Fibroblast of upper back skin (primary cell): Measurements from ENCODE around the gene BPIFB1.
A peak's percentile ranks its signal among the peaks of the same experiment; 100 is the strongest.

ENCODE experiments used
- DNase-seq: peaks from one replicate; pipeline ENCODE4 v3.0.0-alpha.2; 2013

The BPIFB1 gene, protein sequence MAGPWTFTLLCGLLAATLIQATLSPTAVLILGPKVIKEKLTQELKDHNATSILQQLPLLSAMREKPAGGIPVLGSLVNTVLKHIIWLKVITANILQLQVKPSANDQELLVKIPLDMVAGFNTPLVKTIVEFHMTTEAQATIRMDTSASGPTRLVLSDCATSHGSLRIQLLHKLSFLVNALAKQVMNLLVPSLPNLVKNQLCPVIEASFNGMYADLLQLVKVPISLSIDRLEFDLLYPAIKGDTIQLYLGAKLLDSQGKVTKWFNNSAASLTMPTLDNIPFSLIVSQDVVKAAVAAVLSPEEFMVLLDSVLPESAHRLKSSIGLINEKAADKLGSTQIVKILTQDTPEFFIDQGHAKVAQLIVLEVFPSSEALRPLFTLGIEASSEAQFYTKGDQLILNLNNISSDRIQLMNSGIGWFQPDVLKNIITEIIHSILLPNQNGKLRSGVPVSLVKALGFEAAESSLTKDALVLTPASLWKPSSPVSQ

DNA sequence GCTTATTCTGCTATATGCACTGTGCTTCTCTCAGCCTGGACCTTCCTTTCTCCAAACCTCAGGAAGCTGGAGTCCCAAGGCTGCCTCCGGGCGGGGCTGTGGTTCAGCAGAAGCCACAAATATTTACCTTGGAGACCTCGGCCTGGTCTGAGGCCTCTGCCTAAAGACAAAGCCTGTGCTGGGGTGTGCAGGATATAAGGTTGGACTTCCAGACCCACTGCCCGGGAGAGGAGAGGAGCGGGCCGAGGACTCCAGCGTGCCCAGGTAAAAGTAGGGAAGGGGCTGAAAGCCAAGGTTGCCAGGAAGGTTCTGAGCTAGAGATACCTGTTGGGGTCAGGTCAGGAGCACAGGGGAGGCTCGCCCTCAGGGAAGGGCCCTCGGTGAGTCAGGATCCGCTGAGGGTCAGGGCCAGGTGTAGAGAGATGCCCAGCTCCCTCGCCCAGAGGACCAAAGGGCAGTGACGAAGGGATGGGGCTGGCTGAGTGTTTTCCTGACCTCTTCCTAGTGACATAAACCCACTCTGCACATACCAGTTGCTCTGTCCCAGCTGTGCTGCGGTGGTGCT, at the start of gene BPIFB1:
Gene BPIFB1 (plus strand): TSS at position 224 of the 565 bp plus-strand sequence. CDS start 2,860 bp downstream, outside the sequence.
- DNase-seq = no peak

DNA sequence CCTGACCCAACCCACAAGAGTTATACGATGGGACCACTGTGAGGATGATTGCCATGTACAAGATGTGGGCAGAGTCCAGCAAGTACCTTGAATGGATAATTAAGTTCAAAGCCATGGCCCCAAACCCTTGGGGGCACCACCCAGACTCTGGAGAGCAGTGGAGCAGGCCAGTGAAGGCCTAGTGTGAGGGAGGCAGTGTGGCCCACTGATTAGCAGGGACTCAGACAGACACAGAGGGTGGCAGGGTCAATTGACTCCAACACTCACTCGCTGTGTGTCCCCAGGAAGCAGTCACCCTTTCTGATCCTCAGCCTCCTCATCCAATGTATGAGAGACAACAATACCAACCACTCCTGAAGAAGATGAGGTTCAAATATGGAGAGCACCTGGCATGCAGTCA, 49.0 kb upstream of the BPIFB1 start:
- no peak for DNase-seq

DNA sequence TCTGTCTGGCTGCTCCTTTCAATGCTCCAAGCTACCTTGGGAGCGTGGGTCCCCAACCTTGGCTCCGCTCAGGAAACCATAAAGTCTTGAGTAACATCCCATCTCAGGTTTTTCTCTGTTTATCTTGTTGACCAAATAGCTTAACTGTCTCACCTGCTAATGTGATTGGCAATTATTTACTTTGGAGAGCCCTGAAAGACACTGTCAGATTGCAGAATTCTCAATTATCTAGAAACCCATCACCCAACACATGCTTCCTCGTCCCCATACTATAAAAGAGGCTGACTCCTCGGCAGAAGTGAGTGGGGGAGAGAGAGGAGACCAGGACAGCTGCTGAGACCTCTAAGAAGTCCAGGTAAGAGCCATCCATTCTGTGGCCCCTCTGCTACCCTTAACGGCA, 47.3 kb upstream of the BPIFB1 start, which contains the start of gene BPIFA1:
Gene BPIFA1 (plus strand): TSS at position 301 of the 400 bp plus-strand sequence. CDS start 1,716 bp downstream, outside the sequence.
- DNase-seq = no peak

DNA sequence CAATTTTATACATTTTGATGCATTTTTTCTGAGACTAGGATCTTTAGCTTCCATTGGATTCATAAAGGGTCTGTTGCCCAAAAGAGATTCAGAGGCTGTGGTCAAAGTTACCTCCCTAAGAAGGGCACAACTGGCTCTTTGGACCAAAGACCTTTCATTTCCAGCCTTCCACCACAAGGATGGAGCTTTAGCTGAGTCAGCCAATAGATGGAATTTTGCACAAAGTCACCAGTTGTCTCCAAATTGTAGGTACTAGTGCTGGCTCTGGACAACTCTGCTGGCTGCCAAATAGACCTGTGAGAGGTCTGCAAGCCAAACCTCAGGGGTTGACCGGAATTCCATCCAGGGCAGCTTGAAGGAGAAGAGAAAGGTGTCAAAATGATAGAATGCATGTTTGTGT, 46.7 kb upstream of the BPIFB1 start:
- no peak for DNase-seq

DNA sequence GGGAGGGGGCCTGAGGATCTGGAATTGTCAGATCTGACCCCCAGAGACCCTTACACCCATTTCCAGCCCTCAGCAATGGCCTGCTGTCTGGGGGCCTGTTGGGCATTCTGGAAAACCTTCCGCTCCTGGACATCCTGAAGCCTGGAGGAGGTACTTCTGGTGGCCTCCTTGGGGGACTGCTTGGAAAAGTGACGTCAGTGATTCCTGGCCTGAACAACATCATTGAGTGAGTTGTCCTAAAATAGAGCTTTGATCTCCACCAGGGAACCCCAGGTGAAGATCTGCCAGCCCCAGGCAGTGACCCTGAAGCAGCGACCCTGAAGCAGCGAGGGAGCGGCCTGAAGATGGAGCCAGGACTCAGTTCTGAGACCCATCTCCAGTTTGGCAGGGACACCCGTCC, 45.0 kb upstream of the BPIFB1 start:
- no peak for DNase-seq

DNA sequence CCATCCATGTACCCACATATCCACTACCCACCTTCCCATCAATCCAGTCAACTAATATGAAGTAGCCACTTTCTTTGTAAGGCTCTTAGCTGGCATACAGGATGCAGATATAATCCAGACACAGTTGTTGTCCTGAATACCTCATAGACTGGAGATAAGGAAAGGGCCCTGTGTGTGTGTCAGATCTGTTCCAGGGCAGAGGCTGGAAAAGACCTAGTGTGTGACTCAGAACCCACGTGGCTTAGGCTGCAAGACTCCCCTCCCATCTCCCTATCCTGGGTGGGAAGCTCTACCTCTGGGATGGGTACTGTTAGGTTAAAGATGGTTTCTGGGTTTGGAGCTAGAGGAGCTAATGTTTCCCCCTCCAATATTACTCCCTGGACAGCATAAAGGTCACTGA, 43.6 kb upstream of the BPIFB1 start:
- DNase-seq = no peak

DNA sequence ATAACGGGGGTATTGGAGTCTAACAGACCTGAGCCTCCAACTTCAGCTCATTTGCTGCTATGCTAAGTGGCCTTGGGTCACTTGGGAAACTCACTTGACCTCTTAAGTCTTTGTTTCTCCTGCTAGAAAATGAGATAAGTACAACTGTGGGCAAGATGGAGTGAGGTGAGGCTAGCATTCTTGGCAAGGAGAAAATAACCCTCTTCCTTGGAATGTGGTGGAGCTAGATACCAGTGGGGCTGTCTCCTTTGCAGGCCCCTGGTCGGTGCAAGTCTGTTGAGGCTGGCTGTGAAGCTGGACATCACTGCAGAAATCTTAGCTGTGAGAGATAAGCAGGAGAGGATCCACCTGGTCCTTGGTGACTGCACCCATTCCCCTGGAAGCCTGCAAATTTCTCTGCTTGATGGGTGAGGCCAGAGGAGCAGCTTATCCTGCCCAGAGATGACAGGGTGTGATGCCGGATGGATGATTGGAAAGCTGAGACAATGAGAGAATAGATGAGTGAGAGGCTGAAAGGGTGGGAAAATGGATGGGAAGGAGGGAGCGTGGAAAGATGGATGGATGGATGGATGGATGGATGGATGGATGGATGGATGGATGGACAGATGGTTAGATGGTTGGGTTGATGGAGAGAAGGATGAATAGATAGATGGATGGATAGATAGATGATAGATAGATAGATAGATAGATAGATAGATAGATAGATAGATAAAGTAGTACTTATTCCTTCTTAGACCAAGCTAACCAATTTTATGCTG, 42.9 kb upstream of the BPIFB1 start:
- DNase-seq = no peak

DNA sequence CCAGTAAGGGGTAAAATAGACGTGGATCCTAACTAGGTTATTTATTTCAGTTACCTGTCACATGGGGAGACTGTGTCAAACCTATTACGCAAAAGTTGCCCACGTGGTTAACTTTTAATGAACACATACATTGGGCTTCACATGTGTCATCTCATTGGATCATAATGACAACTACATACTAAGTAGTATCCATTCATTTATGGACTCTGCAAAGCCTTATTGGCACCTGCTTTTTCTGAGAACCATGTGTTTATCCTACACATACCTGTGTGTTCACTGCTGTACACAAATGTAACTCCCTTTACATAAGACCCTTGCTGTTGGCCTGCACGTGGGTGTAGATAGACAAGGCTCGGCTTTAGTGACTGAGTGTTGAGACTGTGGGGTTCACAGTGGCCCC, 42.1 kb upstream of the BPIFB1 start:
- no peak for DNase-seq

DNA sequence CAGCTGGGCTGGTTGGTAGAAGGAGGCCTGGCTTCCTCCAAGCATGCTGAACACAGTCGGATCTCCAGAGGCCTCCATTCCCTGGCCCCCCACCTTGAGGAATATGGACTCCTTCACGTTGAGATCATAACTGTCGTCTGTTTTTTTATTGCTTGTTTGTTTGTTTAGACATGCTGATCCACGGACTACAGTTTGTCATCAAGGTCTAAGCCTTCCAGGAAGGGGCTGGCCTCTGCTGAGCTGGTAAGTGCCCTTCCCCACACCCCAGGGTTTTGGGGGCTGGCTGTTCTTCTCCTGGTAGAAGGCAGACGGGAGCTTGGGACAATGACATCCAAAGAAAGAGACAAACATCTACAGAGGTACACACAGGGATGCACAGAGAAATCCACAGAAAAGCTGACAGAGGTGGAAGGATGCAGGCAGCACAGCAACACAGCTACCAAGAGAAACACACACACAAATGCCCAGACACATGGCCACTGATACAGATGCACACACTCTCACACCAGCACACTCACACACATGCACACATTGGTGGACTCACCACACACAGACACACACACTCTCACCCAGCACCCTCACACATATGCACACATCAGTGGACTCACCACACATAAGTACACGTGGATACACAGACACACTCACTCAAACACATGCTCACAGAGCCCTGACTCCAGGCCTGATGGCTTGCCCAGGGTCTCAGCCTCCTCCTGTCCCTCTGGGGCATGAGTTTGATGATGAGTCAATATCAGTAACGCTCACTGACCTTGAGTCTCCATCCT, 40.5 kb upstream of the BPIFB1 start:
- no peak for DNase-seq

DNA sequence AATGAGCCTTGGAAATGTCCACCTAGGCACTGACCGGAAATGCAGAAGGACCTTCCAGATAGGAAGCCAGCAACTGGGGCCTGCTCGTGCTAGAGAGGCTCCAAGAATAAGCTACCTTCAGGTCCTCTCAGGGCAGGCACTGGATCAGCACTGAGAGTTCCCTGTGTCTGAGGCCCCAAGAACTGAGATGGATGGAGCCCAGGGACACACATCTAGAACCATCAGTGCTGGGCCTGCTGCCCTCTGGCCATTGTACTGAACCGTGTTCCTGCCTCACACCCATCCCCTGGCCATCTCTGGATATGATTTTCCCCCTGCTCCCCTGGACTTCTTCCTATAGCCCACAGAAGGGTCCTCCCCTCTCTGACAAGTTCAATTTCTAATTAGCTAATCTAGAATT, 36.9 kb upstream of the BPIFB1 start:
- DNase-seq = no peak

DNA sequence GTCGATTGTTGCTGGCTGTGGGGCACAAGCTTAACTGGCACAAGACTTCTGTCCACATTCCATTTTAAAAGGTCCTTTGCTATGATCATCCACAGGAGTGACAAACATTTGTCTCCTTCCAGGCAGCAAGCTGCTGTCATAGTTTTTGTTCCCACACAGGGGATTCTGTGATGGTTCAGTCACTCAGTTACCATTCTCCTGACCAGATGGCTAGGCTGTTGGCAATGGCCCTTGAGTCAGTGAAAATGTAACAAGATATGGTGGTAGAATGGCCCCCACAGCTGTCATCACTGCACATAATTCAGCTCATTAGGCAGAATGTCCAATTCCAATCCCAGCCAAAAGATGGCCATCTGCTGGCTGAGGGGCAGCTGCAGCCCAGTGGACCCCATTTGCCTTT, 33.6 kb upstream of the BPIFB1 start:
- no peak for DNase-seq

DNA sequence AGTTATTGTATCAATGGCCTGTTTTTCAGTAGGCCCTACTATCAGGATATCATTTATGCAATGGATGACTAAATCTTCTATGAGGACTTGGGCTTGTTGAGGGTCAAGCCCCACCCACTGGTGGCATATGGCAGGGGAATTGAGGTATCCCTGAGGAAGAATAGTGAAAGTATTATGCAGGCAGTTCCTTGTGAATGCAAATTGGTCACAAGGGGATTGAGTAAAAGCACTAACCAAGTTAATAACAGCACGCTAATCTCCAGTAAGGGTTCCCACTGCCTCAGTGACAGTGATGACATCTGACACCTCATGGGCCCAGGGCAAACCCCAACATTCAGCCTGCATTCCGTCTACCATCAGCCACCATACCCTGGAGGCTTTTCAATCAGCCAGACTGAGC, 32.3 kb upstream of the BPIFB1 start:
- DNase-seq = no peak

DNA sequence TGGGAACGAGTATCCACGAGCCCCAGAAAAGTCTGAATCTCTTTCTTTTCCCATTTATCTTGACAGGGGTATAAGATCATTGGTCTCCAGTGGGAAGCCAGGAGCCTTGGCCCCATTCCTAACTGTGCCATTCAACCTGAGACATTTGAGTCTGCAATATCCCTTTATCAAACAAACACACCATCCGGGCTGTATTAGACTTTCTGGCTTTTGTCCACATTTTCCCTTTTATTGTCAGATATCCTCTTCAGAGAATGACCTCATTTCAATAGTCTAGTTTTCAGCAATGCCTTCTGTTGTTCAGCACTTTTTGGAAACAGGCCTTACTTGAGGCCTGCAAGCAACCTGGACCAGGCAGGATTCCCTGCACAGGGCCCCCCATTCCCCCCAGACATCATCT, 31.5 kb upstream of the BPIFB1 start:
- no peak for DNase-seq

DNA sequence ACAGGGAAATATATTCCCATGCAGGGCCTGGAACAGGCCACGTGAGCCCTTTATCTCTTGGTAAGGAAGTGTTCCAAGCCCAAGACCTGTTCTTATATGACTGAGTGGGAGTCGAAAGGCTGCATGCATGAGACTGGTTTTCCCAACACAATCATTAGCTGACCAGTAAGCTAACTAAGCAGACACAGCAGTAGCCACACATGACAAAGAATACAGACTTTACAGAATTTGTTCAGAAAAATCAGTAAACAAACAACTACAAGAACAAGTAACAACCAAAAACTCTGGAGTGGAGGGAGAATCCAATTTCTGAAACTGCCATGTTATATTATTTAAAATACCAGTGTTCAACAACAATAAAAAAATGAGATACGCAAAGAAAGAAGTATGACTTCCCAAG, 30.6 kb upstream of the BPIFB1 start:
- no peak for DNase-seq

DNA sequence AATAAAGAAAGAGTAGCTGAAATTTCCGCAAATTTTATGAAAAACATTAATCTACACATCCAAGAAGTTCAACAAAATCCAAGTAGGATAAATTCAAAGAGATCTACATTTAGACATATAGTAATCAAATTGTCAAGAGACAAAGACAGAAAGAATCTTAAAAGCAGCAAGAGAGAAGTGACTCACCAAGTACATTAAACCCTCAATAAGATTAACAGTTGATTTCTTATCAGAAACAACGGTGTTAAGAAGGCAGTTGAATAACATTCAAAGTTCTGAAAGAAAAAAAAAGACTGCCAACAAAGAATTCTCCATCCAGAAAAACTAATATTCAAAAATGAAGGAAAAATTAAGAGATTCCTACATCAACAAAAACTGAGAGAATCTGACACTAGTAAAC, 28.0 kb upstream of the BPIFB1 start:
- DNase-seq = no peak

DNA sequence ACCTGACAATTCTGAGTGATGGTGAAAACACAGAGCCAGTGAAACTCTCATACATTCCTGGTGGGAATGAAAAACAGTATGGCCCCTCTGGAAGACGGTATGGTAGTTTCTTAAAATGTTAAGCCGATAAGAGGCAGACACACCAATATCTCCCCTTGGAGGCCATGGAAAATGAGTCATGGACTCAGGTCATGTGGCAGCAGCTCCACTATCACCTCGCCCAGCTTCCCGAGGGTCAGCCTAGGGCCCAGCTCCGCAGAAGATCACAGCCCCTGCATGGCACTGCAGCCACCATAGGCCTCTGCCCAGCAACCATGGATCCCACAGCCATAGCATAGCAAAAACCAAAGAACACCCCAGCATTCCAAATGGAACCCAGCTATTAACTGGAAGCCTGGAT, 25.8 kb upstream of the BPIFB1 start:
- DNase-seq = no peak

DNA sequence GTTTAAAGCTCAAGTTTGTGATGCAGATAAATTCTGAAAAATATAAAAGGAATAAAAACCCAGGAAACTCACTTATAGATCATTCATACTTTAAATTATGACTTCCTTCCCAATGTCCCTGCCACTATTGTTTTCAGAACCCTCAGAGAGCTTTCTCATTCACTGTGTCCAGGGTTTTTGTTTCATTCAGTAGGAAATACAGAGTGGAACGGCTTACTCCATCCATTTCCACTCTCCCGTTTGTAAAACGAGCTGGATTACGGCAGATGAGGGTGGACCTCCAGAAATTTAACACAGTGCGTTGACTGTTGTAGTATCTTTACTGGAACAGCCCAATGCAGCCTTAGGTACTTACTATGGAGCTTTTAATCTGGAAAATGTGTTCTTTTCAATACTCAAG, 23.6 kb upstream of the BPIFB1 start:
- DNase-seq = no peak

DNA sequence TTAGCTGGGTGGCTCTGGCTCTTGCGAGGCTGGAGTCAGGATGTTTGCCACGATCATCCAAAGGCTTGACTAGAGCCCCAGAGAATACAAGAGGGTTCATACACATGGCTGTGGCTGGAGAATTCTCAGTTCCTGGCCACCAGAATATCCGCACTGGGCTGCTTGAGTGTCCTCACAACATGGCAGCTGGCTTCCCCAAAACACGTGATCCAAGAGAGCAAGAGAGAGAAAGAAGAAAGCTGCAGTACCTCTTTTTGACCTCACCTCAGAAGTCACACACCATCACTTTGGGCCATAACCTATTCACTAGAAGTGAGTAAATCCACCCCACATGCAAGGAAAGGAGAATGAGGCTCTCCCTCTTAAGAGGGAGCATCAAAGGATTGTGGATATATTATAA, 21.5 kb upstream of the BPIFB1 start:
- no peak for DNase-seq

DNA sequence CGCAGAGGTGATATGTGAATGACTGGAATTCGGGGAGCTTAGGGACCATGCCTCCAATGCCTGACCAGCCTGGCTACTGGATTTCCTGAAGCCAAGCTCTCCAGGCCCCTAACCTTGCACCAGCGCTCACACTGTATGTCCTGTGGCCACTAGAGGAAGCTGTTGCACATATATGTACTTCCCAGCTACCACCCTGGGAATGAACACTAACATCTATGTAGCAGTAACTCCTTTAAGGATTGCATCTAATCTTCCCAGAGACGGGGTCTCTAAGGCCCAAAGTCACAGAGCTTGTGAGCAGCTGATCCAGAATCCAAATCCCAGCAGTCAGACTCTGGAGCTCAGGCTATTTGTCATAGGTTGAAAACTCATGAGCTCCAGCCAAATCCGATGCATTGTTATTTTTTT, 20.4 kb upstream of the BPIFB1 start:
- DNase-seq = peak; percentile 46

DNA sequence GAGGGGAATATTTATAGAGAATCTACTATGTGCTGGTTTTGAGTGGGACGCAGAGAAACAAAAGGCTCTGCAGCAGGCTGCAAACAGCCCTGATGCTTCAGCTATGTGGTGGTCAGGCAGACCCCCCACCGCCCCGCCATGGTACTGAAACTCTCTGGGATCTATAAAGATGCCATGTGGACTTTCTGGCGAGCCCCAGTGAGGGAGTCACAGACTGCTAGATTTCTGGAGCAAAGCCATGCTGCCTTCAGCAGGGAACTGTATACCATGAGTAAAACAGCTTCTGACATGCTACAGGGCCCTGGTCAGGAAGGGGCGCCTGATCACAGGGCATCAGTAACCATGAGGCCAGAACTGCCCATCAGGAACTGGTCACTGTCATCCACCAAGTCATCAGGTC, 19.2 kb upstream of the BPIFB1 start:
- DNase-seq = no peak

DNA sequence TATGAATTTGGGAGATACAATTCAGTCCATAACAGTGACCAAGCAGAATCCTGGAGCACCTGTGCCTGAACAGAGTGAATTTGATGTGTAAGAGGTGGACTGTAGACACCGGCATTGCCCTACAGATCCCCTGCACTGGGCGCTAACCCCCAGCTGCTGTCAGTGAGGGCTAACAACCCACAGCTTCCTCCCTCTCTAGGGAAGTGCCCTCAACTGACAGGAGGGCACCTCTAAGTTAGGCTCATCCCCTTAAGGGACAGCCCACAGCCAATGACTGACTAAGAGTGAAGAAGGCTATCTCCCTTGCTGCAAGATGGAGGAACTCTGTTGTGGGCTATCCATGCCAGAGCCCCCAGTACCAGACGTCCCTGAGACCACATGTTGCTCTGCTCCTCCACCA, 15.3 kb upstream of the BPIFB1 start:
- no peak for DNase-seq

DNA sequence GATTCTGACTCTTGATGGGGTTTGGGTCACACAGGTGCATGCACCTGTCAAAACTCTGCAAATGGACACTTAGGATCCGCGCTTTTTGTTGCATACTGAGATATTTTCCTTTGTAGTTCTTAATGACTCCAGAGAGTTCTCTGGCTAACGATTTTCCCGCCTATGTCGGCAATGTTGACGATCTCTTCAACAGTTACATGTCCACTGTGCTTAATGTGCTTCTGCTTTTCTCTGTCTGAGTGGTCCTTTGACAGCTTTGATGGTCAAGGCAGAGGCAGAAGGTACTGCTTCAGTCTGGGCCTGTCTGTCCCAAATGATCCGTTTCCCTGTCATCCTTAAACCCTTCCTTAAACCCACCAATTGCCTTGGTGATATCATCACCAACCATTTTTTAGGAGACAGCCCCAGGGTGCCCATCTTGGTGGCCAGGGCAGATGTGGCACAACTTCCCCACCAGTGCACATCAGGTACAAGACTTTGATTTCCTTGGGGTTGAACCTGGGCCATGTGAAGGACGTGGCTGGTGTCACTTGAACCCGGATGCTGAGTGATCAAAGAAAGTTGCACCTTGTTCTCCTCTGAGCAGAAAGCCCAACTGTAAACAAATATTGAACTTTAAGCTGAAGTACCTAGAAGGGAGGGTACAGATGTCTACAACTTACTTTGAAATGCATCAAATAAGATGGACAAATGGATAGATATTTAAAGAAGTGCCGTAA, 10.7 kb upstream of the BPIFB1 start:
- DNase-seq = no peak
